D341Med (cell line): ENCODE measurements around the gene CLECL1.
"Not testable (repeated sequence)": the region's sequence is repeated elsewhere in the genome, so short reads cannot be mapped to it uniquely, and the experiment has no call there.

ENCODE experiments used
- DNase-seq: peaks from one replicate; pipeline ENCODE4 v3.0.0; 2012; ENCODE audit warnings: low spot score

The CLECL1 gene

GRCh38 chr12:9694241-9694640 is 38.7 kb downstream of the CLECL1 start:
- DNase-seq = no peak

GRCh38 chr12:9692909-9693308 is 40.0 kb downstream of the CLECL1 start:
- DNase-seq = no peak

- no peak for DNase-seq
Measured at GRCh38 chr12:9687228-9687627, 45.7 kb downstream of the CLECL1 start.

- no peak for DNase-seq
Measured at GRCh38 chr12:9685915-9686314, 47.0 kb downstream of the CLECL1 start.

GRCh38 chr12:9685366-9685765 is 47.5 kb downstream of the CLECL1 start:
- DNase-seq = not testable (repeated sequence)

GRCh38 chr12:9682949-9683348 is 49.9 kb downstream of the CLECL1 start:
- DNase-seq = not testable (repeated sequence)

GRCh38 chr12:9682508-9682907 is 50.4 kb downstream of the CLECL1 start:
- DNase-seq = not testable (repeated sequence)

- no peak for DNase-seq
Measured at GRCh38 chr12:9674226-9674590, 58.7 kb downstream of the CLECL1 start.

GRCh38 chr12:9673404-9674225 is 59.3 kb downstream of the CLECL1 start:
- no peak for DNase-seq
